ENCODE measurements around the gene CDK4. TPM values are rescaled to one million over a fixed set of nuclear protein-coding genes. Genes with fewer than 3 reads are reported as not detected.

The CDK4 gene
- total and polyA plus RNA-seq, 2 donors from 2014 or later: 69.1 to 118 TPM

GRCh38 chr12:57750561-57751431 is 1.3 kb downstream of the CDK4 start:
- H3K27me3 ChIP-seq (ENCODE audit: control insufficient read depth, insufficient read depth, low read length): no peaks in the 10 kb centered on the region
- TF ChIP-seq CTCF (IDR thresholded peaks at IDR 0.05; ENCODE audit: borderline replicate concordance, extremely low read depth, insufficient read depth): no peak
- H3K4me1 ChIP-seq (ENCODE audit: control insufficient read depth in 2 of 3, insufficient read depth in 2 of 3, low read depth in 1 of 3, low read length in 3 of 3): peaks cover 4 to 19% (median 7%) of the 10 kb centered on the region in 3 donors
- H3K9ac ChIP-seq (ENCODE audit: low read length in 3 of 3): peak overlapping the region; percentile 34 to 86 (median 80)
- peak overlapping the region; percentile 62 to 91 (median 84) for H3K4me3 ChIP-seq (ENCODE audit: low read length in 3 of 3)
- DNase-seq: peak in 1 of 5 donors; percentile 61
- no peaks in the 10 kb centered on the region for H3K9me3 ChIP-seq (ENCODE audit: control insufficient read depth in 2 of 3, insufficient read depth in 1 of 3, low read length in 3 of 3)
- intact Hi-C loops (cut with DNase I): no loop called here
- H3K27ac ChIP-seq (ENCODE audit: low read depth in 2 of 2, low read length in 2 of 2): no peak overlapping the region
- FAIRE-seq: no peak
- H3K36me3 ChIP-seq (ENCODE audit: control insufficient read depth in 2 of 3, insufficient read depth in 3 of 3, low read length in 3 of 3): peaks cover 7 to 16% (median 8%) of the 10 kb centered on the region in 3 donors

- Histone ChIP-seq H3K4me1 (ENCODE audit: control insufficient read depth in 2 of 3, insufficient read depth in 2 of 3, low read depth in 1 of 3, low read length in 3 of 3) (peaks cover 4 to 19% (median 12%) of the 10 kb centered on the region in 3 donors), H3K36me3 (ENCODE audit: control insufficient read depth in 2 of 3, insufficient read depth in 3 of 3, low read length in 3 of 3) (peaks cover 7 to 16% (median 8%) of the 10 kb centered on the region in 3 donors), H3K27me3 (ENCODE audit: control insufficient read depth, insufficient read depth, low read length) (no peaks in the 10 kb centered on the region), H3K9ac (ENCODE audit: low read length in 3 of 3) (no peak overlapping the region), H3K9me3 (ENCODE audit: control insufficient read depth in 2 of 3, insufficient read depth in 1 of 3, low read length in 3 of 3) (no peaks in the 10 kb centered on the region), H3K4me3 (ENCODE audit: low read length in 3 of 3) (no peak overlapping the region), H3K27ac (ENCODE audit: low read depth in 2 of 2, low read length in 2 of 2) (no peak overlapping the region)
- peak in 1 of 5 donors; percentile 59 for DNase-seq
- intact Hi-C loops (cut with DNase I): no loop called here
- no peak for TF ChIP-seq CTCF (IDR thresholded peaks at IDR 0.05; ENCODE audit: borderline replicate concordance, extremely low read depth, insufficient read depth)
- no peak for FAIRE-seq
Observed at GRCh38 chr12:57749061-57749460, 3.0 kb downstream of the CDK4 start.

- H3K27ac ChIP-seq (ENCODE audit: low read depth in 2 of 2, low read length in 2 of 2): no peak overlapping the region
- DNase-seq (no peak), FAIRE-seq (no peak)
- intact Hi-C loops (cut with DNase I): no loop called here
- peaks cover 7 to 16% (median 8%) of the 10 kb centered on the region in 3 donors for H3K36me3 ChIP-seq (ENCODE audit: control insufficient read depth in 2 of 3, insufficient read depth in 3 of 3, low read length in 3 of 3)
- H3K27me3 ChIP-seq (ENCODE audit: control insufficient read depth, insufficient read depth, low read length): peaks cover 3% of the 10 kb centered on the region
- H3K9ac ChIP-seq (ENCODE audit: low read length in 3 of 3): no peak overlapping the region
- no peaks in the 10 kb centered on the region for H3K9me3 ChIP-seq (ENCODE audit: control insufficient read depth in 2 of 3, insufficient read depth in 1 of 3, low read length in 3 of 3)
- peak overlapping the region in 2 of 3 donors; percentile 96 for H3K4me3 ChIP-seq (ENCODE audit: low read length in 3 of 3)
- peaks cover 0 to 10% (median 5%) of the 10 kb centered on the region in 3 donors for H3K4me1 ChIP-seq (ENCODE audit: control insufficient read depth in 2 of 3, insufficient read depth in 2 of 3, low read depth in 1 of 3, low read length in 3 of 3)
- no peak for TF ChIP-seq CTCF (IDR thresholded peaks at IDR 0.05; ENCODE audit: borderline replicate concordance, extremely low read depth, insufficient read depth)
Observed at GRCh38 chr12:57746025-57746424, 6.1 kb downstream of the CDK4 start.
